G401 (cell line): ENCODE measurements around the gene DBR1. TPM values are rescaled to one million over a fixed set of nuclear protein-coding genes. Genes with fewer than 3 reads are reported as not detected.
A peak's percentile ranks its signal among the peaks of the same experiment; 100 is the strongest.
"Not testable (repeated sequence)": the region's sequence is repeated elsewhere in the genome, so short reads cannot be mapped to it uniquely, and the experiment has no call there.

Experiments used
- DNase-seq: peaks from one replicate; pipeline ENCODE4 v3.0.0-alpha.2; 2015; ENCODE audit warnings: low spot score
- in situ Hi-C: cut with HindIII; loops from 2 replicates; pipeline ENCODE4 v1.10.0; 2016; ENCODE audit warnings: low sequenced_read_pairs, mixed read lengths
- total RNA-seq: library from RNA; depleted of rRNA; stranded (reverse); fragments of >200 nt; shearing (Covaris generic); gene quantifications from 2 replicates; pipeline ENCODE4 v1.2.3, GENCODE V29; 2014

The DBR1 gene
- total RNA-seq, 1 experiment from 2014 or later = 25.8 TPM

DNA sequence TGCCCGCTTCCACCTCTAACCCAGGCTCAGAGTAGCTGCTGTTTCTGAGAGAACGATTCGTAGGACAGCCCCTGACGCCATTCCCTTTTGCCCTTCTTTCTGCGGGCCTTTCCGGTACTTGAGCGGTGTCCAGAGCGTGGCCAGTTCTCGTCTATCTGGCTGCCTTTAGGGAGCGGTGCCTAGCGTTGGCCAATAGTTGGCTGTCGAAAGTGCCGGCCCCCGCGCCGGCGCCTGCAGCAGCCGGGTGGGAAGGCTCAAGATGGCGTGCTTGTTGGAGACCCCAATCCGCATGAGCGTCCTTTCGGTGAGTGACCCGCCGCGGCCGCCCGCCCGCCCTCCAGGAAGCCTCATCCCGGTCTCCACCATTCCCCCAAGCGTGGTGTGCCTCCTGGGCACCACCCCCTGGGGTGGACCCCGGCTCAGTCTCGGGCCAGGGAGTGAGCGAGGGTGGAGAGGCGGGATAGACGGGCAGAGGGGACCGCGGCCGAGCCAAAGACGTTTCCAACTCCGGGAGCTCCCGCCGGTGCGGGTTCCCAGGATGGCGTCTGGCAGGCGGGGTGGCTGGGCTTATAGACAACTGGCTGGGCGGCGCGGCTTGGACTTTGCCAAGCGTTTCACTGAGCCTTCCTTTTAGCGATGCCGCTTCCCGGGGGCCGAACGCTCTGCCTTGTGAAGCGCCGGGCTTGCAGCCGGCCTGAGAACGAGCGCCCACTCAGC, 12.7 kb upstream of the DBR1 start, which contains the start of gene ARMC8:
ARMC8 (plus strand) TSS at position 6 of the 717 bp plus-strand sequence; CDS start at position 260, 254 bp downstream.
- in situ Hi-C loops = no loop called here
- DNase-seq = no peak

DNA sequence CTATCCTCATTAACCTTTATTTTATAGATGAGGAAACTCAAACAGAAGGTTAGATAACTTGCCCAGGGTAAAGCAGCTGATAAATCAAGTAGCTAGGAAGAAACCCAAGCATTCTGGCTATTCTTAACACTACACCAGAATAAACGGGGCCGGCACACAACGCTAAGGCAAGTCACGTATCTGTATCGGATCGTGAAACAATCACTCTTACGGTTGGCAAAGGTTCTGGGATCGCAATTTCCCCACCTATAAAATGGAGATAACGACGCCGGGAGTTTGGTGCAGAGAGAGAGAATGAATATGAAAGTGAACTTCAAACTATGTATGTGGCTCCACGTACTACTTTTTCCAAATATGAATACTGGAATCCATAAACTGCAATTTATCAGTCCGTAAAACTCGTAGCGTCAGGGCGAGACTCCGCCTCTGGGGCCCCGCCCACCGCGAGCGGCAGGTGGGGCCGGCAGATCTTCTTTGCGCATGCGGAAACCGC, 12.1 kb upstream of the DBR1 start:
- in situ Hi-C loops = no loop called here
- DNase-seq = peak; percentile 93

DNA sequence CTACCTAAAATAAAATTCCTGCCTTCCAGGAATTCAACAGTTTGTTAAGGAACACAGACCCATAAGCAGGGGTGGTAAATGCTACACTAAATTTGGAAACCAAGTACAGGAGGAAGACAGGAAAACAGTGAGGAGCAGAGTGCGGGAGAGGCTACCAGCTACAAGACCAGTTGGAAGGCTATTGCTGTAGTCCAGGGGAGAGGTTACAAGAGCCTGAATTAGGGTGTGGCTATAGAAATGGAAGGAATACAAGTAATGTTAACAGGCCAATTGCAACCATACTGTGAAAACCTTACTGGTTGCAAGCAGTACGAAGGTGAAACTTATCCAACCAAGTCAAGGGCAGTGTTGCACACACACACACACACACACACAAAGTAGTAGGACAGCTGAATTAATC, 11.5 kb upstream of the DBR1 start:
- DNase-seq = peak; percentile 28
- in situ Hi-C loops = no loop called here

- no peak for DNase-seq
- in situ Hi-C loops = no loop called here
These were observed 10.3 kb upstream of the DBR1 start for GRCh38 chr3:138184994-138185393.

DNA sequence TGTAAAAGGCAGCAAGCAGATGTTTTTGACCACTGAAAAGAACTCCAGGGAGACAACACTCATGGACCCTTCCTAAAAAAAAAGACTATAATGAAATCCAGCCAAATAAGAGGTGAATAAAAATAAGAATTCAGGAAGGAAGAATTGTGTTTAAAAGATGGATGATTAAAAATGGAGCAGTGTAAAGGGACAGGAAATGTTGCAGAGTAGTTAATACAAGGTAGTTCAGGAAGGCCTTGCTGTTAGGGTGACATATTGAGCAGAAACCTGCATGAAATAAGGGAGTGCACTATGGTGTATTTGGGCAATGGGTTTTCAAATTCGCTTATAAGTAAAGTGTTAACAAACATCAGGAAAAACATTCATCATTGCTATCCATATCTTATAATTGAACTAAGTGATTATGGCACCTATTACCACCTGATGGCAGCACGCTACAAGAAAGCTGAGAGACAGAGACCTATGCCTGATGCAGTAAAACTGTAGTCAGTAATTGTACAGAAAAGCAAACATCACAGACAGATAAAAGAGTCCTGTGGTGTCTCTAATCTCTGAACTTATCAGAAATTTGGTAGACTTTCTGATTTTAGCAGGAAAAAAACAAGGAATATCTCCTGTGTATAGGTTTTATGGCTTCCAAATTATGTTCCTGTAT, 5.8 kb upstream of the DBR1 start:
- DNase-seq = peak; percentile 87
- in situ Hi-C loops = no loop called here

DNA sequence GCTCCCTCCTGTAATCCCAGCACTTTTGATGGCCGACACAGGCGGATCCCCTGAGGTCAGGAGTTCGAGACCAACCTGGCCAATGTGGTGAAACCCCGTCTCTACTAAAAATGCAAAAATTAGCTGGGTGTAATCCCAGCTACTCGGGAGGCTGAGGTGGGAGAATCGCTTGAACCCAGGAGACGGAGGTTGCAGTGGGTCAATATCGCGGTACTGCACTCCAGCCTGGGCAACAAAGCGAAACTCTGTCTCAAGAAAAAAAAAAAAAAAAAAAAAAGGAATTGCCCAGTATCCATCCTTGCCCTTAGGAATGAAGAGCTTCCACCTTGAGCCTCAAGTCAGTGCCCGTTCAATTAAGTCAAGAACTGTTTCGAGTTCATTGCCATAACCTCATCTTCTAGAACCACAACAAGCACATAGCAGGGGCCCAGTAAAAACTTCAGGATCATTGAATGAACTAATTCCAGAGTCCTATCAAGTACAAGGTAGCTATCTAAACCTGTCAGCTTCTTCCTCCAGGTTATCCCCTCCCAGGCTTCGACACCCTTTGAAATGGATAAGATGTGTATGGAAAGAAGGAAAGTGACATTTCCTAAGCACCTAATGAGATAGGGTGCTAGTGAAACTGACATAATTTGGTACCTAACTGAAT, 826 bp downstream of the DBR1 start:
- no peak for DNase-seq
- in situ Hi-C loops = no loop called here

- in situ Hi-C loops = no loop called here
- no peak for DNase-seq
These were observed 2.1 kb downstream of the DBR1 start for GRCh38 chr3:138172625-138173024.

DNA sequence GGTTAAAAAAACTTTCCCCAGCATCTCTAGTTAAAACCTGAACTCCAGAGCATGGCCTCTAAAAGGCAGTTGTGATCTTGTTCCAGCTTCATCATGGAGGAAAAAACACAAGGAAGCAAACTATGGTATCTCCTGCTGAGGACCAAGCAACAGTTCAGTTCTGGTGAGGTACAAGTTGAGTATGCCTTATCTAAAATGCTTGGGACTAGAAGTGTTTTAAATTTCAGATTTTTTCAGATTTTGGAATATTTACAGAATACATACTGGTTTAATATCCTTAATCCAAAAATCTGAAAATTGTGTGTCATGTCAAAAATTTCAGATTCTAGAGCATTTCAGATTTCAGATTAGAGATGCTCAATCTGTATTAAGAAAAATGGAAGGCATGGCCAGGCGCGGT, 9.7 kb downstream of the DBR1 start:
- in situ Hi-C loops = no loop called here
- DNase-seq = no peak

GRCh38 chr3:138157743-138158142, 17.0 kb downstream of the DBR1 start:
- no peak for DNase-seq
- in situ Hi-C loops = no loop called here

DNA sequence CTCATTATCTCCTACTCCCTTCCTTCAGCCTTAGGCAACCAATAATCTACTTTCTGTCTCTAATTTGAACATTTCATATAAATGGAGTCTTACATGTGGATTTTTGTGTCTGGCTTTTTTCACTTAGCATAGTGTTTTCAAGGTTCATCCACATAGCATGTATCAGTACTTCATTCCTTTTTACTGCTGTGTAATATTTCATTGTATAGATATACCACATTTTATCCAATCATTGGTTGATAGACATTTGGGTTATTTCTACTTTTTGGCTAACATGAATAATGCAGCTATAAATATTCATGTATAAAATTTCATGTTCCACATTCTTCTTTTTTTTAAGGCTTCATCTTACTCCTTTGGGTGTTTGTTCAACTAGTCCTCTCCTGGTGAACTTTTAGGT, 20.2 kb downstream of the DBR1 start:
- in situ Hi-C loops = no loop called here
- DNase-seq = no peak

- in situ Hi-C loops = no loop called here
- DNase-seq = no peak
These were observed 26.2 kb downstream of the DBR1 start for GRCh38 chr3:138148503-138148902.

DNA sequence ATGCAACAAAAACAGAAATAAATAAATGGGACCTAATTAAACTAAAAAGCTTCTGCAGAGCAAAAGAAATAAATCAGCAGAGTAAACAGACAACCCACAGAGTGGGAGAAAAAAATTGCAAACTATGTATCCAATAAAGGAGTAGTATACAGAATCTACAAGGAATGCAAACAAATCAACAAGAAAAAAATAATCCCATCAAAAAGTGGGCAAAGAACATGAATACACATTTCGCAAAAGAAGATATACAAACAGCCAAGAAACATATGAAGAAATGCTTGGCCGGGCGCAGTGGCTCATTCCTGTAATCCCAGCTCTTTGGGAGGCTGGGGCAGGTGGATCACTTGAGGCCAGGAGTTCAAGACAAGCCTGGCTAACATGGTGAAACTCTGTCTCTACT, 32.5 kb downstream of the DBR1 start:
- in situ Hi-C loops, DNase-seq: not testable (repeated sequence)

GRCh38 chr3:138140940-138141339, 33.8 kb downstream of the DBR1 start:
- no peak for DNase-seq
- in situ Hi-C loops = no loop called here

GRCh38 chr3:138139691-138140090, 35.0 kb downstream of the DBR1 start:
- DNase-seq = no peak

GRCh38 chr3:138137861-138138260, 36.9 kb downstream of the DBR1 start:
- in situ Hi-C loops = no loop called here
- no peak for DNase-seq

More at GRCh38 chr3:138139691-138140090, 35.0 kb downstream of the DBR1 start:
- in situ Hi-C loops = no loop called here

DNA sequence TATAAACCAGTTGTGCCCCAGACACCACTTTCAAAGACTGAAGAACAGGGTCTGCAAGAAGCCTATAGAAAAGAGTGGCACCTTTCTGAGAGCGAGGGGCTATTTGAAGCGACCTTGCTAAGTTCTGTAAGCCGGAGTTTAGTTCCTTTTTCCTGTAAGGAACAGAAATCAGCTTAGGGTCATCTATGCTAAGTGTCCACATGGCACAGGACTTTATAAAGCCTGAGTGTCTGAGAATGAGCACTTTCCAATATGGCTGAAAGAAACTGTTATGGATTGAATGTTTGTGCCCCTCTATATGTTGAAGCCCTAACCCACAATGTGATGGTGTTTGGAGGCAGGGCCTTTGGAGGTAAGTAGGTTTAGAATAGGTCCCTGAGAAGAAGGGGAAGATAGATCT, 38.5 kb downstream of the DBR1 start:
- in situ Hi-C loops = no loop called here
- no peak for DNase-seq

- in situ Hi-C loops = no loop called here
- DNase-seq = no peak
These were observed 38.9 kb downstream of the DBR1 start for GRCh38 chr3:138135833-138136194.

GRCh38 chr3:138135146-138135832, 39.4 kb downstream of the DBR1 start:
- no peak for DNase-seq
- in situ Hi-C loops = no loop called here

- no peak for DNase-seq
- in situ Hi-C loops = no loop called here
These were observed 42.5 kb downstream of the DBR1 start, which contains the start of gene A4GNT for GRCh38 chr3:138132239-138132638. Gene A4GNT (minus strand): TSS chr3:138132390. CDS start chr3:138131256, 1,134 bp downstream.
